Stimulated activated naive CD8-positive, alpha-beta T cell treated with anti-CD3 and anti-CD28 coated beads, Interleukin-15, Interleukin-2, amounts not matched to agents 100 ng/mL and 50 ng/mL, for 24 hours (primary cell): ENCODE measurements around the gene CPNE8.
"Not testable (repeated sequence)": the region's sequence is repeated elsewhere in the genome, so short reads cannot be mapped to it uniquely, and the experiment has no call there.

Experiments used
- H3K27ac Mint-ChIP-seq: one replicate; pipeline ENCODE4 v1.8.0; 2021; ENCODE audit warnings: mild to moderate bottlenecking, mixed read lengths
- H3K27me3 Mint-ChIP-seq: one replicate; pipeline ENCODE4 v1.8.0; 2021; ENCODE audit warnings: mixed read lengths
- H3K36me3 Mint-ChIP-seq: one replicate; pipeline ENCODE4 v1.8.0; 2021; ENCODE audit warnings: low read depth, mixed read lengths
- H3K4me1 Mint-ChIP-seq: one replicate; pipeline ENCODE4 v1.8.0; 2021; ENCODE audit warnings: low read depth, mixed read lengths
- H3K4me3 Mint-ChIP-seq: one replicate; pipeline ENCODE4 v1.8.0; 2021; ENCODE audit warnings: mild to moderate bottlenecking, mixed read lengths
- H3K9me3 Mint-ChIP-seq: one replicate; pipeline ENCODE4 v1.8.0; 2021; ENCODE audit warnings: mixed read lengths

CPNE8 gene

DNA sequence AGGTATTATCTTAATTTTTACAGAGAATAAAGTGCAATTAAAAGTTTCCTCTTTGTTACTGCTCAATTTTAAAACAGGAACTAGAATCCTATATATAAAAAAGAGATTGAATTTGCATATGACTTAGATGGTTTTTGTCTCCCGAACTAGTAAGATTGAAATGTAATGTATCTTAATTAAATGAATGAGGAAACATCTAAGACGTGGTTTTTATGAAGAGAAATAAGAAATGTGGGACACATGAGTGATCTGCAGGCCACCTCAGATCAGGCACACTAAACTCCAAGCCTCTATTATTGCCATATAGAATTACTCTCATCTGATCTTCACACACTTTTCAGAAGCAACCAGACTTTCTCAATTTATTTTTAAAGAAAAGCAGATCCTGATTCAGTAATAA, 158.6 kb downstream of the CPNE8 start:
- no peaks in the 10 kb centered on the region for H3K4me1 Mint-ChIP-seq
- H3K27me3 Mint-ChIP-seq = no peaks in the 10 kb centered on the region
- H3K36me3 Mint-ChIP-seq = peaks cover 8% of the 10 kb centered on the region
- H3K27ac Mint-ChIP-seq = no peak overlapping the region
- H3K4me3 Mint-ChIP-seq = no peak overlapping the region
- H3K9me3 Mint-ChIP-seq = no peaks in the 10 kb centered on the region

DNA sequence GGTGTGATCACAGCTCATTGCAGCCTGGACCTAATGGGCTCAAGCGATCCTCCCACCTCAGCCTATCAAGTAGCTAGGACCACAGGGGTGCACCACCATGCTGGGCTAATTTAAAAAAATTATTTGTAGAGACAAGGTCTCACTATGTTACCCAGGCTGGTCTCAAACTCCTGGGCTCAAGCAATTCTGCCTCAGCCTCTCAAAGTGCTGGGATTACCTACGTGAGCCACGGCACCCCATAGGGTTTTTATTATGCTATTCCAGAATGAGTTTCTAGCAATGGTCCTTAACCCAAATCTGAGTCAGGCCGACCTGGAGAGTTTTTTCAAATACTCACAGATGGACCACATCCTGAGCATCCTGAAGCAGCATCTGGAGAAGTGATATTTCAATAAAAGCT, 159.8 kb downstream of the CPNE8 start:
- Mint-ChIP-seq H3K27me3 (no peaks in the 10 kb centered on the region), H3K9me3 (no peaks in the 10 kb centered on the region), H3K4me1 (no peaks in the 10 kb centered on the region), H3K27ac (no peak overlapping the region), H3K36me3 (peaks cover 8% of the 10 kb centered on the region), H3K4me3 (no peak overlapping the region)

DNA sequence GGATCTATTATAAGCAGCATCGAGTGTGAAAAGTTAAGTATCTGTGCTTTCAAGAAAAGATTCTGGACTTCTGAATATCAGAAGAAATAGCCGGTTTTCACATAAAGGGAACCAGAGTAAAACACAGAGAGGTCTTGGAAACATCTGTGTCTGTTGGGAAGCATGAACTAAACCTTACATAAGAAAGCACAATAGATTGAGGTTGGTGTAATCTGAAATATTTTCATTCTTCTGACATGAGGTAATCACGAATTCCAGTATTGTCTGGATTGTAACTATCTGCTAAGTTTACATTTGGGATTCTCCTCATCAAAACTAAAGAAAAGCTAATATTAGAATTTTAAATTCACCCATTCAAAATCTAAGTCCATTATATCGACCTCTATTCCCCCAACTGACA, 161.3 kb downstream of the CPNE8 start:
- peaks cover 1% of the 10 kb centered on the region for H3K36me3 Mint-ChIP-seq
- H3K4me3 Mint-ChIP-seq = no peak overlapping the region
- H3K4me1 Mint-ChIP-seq = no peaks in the 10 kb centered on the region
- no peaks in the 10 kb centered on the region for H3K9me3 Mint-ChIP-seq
- H3K27me3 Mint-ChIP-seq = no peaks in the 10 kb centered on the region
- no peak overlapping the region for H3K27ac Mint-ChIP-seq

- H3K27me3 Mint-ChIP-seq, H3K9me3 Mint-ChIP-seq, H3K36me3 Mint-ChIP-seq, H3K4me3 Mint-ChIP-seq, H3K4me1 Mint-ChIP-seq, H3K27ac Mint-ChIP-seq: not testable (repeated sequence)
These were observed 162.9 kb downstream of the CPNE8 start for GRCh38 chr12:38742496-38742895.

DNA sequence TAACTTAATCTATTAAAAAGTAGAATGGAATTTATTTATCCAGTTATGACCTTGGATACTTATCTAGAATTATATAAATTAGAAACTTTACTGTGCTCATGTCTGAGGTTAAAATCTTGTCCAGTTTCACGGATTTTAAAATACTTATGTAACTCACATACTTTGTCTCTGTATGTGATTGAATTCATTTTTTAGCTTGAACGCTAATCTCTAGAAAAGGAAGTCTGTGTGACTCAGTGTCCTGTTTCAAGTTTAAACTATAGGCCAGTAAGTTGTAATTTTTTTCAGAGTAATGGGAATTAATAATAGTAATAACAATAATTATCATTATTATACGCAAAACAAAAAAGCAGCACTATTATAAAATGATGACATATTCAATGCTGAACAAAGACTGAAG, 168.6 kb downstream of the CPNE8 start:
- Mint-ChIP-seq H3K27ac (no peak overlapping the region), H3K27me3 (no peaks in the 10 kb centered on the region), H3K9me3 (peaks cover 4% of the 10 kb centered on the region), H3K4me3 (no peak overlapping the region), H3K36me3 (no peaks in the 10 kb centered on the region), H3K4me1 (peaks cover 3% of the 10 kb centered on the region)

- Mint-ChIP-seq H3K27ac (no peak overlapping the region), H3K27me3 (no peaks in the 10 kb centered on the region), H3K9me3 (peaks cover 2% of the 10 kb centered on the region), H3K4me1 (peaks cover 3% of the 10 kb centered on the region), H3K4me3 (no peak overlapping the region), H3K36me3 (peaks cover 4% of the 10 kb centered on the region)
These were observed 172.6 kb downstream of the CPNE8 start for GRCh38 chr12:38732761-38733160.

- Mint-ChIP-seq H3K9me3 (no peaks in the 10 kb centered on the region), H3K27me3 (no peaks in the 10 kb centered on the region), H3K4me1 (no peaks in the 10 kb centered on the region), H3K4me3 (no peak overlapping the region), H3K27ac (no peak overlapping the region), H3K36me3 (peaks cover 4% of the 10 kb centered on the region)
These were observed 176.5 kb downstream of the CPNE8 start for GRCh38 chr12:38728894-38729293.

- Mint-ChIP-seq H3K36me3 (peaks cover 4% of the 10 kb centered on the region), H3K27ac (no peak overlapping the region), H3K27me3 (no peaks in the 10 kb centered on the region), H3K4me3 (no peak overlapping the region), H3K9me3 (no peaks in the 10 kb centered on the region), H3K4me1 (no peaks in the 10 kb centered on the region)
These were observed 183.7 kb downstream of the CPNE8 start for GRCh38 chr12:38721611-38722252.

GRCh38 chr12:38720661-38721060, 184.7 kb downstream of the CPNE8 start:
- H3K36me3 Mint-ChIP-seq = peaks cover 4% of the 10 kb centered on the region
- no peaks in the 10 kb centered on the region for H3K27me3 Mint-ChIP-seq
- H3K9me3 Mint-ChIP-seq = no peaks in the 10 kb centered on the region
- H3K4me1 Mint-ChIP-seq = no peaks in the 10 kb centered on the region
- H3K4me3 Mint-ChIP-seq = no peak overlapping the region
- H3K27ac Mint-ChIP-seq = no peak overlapping the region

GRCh38 chr12:38713294-38713693, 192.1 kb downstream of the CPNE8 start:
- Mint-ChIP-seq H3K4me1 (no peaks in the 10 kb centered on the region), H3K4me3 (no peak overlapping the region), H3K36me3 (no peaks in the 10 kb centered on the region), H3K27me3 (no peaks in the 10 kb centered on the region), H3K9me3 (no peaks in the 10 kb centered on the region), H3K27ac (no peak overlapping the region)

DNA sequence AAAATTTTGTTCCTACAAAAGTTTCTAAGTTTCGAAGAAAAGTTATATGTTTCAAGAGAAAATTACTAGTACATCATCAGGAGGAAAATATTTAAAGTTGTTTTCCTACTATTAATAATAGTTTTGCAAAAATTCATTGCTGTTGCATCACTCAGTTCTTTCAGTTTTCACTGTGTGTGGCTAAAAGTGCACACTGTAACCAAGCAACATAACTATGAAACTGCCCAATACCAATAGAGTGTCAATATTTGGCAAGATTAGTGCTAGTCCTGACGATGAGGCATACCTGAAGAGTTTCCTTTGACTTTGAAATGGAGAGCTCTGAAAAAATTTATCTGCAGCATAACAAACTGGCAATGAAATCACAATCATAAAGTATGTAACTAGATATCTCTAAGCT, 194.3 kb downstream of the CPNE8 start:
- no peak overlapping the region for H3K27ac Mint-ChIP-seq

DNA sequence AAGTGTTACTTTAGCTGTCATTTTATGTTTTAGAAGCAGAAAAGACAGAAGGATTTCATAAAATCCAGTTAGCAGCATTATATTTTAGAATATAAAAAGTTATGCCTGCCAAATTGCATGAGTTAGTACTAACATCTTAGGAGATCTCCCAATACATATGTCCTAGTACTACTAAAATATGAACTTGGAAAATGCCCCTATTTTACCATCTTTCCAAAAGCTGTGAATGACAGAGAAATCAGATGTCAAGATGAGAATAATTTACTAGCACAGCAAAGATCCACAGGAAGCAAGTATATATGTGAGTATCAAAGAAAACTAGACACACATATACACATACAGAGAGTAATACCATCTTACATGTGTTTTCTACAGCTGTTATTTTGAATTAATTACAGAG, 196.9 kb downstream of the CPNE8 start:
- H3K36me3 Mint-ChIP-seq = no peaks in the 10 kb centered on the region
- H3K4me3 Mint-ChIP-seq = no peak overlapping the region
- no peaks in the 10 kb centered on the region for H3K27me3 Mint-ChIP-seq
- no peaks in the 10 kb centered on the region for H3K4me1 Mint-ChIP-seq
- no peaks in the 10 kb centered on the region for H3K9me3 Mint-ChIP-seq
- H3K27ac Mint-ChIP-seq = no peak overlapping the region

More for the DNA sequence above, 194.3 kb downstream of the CPNE8 start:
- Mint-ChIP-seq H3K9me3 (no peaks in the 10 kb centered on the region), H3K4me1 (no peaks in the 10 kb centered on the region), H3K36me3 (no peaks in the 10 kb centered on the region), H3K27me3 (no peaks in the 10 kb centered on the region), H3K4me3 (no peak overlapping the region)

- Mint-ChIP-seq H3K27ac (no peak overlapping the region), H3K27me3 (no peaks in the 10 kb centered on the region), H3K9me3 (no peaks in the 10 kb centered on the region), H3K4me3 (no peak overlapping the region), H3K4me1 (no peaks in the 10 kb centered on the region), H3K36me3 (no peaks in the 10 kb centered on the region)
These were observed 197.7 kb downstream of the CPNE8 start for GRCh38 chr12:38707648-38708047.

GRCh38 chr12:38697289-38697688, 208.1 kb downstream of the CPNE8 start:
- Mint-ChIP-seq H3K27ac (no peak overlapping the region), H3K4me1 (no peaks in the 10 kb centered on the region), H3K36me3 (no peaks in the 10 kb centered on the region), H3K9me3 (peaks cover 3% of the 10 kb centered on the region), H3K4me3 (no peak overlapping the region), H3K27me3 (no peaks in the 10 kb centered on the region)

- peaks cover 3% of the 10 kb centered on the region for H3K9me3 Mint-ChIP-seq
- no peak overlapping the region for H3K4me3 Mint-ChIP-seq
- H3K4me1 Mint-ChIP-seq = no peaks in the 10 kb centered on the region
- H3K36me3 Mint-ChIP-seq = peaks cover 3% of the 10 kb centered on the region
- H3K27ac Mint-ChIP-seq = no peak overlapping the region
- H3K27me3 Mint-ChIP-seq = no peaks in the 10 kb centered on the region
These were observed 210.3 kb downstream of the CPNE8 start for GRCh38 chr12:38695057-38695456.

DNA sequence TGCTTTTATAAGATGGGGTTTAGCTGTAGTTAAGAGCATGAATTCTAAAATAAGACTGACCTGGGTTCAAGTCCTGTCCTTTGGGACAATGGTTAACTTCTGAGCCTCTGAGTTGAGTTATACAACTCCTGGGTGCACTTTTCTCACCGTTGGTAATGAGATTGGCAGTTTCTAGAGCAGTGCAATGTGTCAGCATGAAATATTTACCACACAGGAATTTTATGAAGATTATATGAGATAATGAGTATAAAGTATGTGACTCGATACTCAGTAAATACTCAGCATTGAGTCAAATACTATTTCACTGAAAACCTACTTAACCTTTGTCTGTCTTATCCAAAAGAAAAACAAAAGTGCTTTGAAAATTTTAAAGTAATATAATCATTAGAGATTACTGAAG, 214.2 kb downstream of the CPNE8 start:
- Mint-ChIP-seq H3K36me3 (peaks cover 3% of the 10 kb centered on the region), H3K9me3 (peaks cover 2% of the 10 kb centered on the region), H3K27me3 (no peaks in the 10 kb centered on the region), H3K27ac (no peak overlapping the region), H3K4me3 (no peak overlapping the region), H3K4me1 (no peaks in the 10 kb centered on the region)
